Activated CD4-positive, alpha-beta memory T cell treated with anti-CD3 and anti-CD28 coated beads for 36 hours (primary cell): Measurements from ENCODE around the gene RASSF1. TPM values are rescaled to one million over a fixed set of nuclear protein-coding genes. Genes with fewer than 3 reads are reported as not detected.
A peak's percentile ranks its signal among the peaks of the same experiment; 100 is the strongest.

Experiments used
- CTCF ChIA-PET: fragments of 350-600 bp; sonication (Branson Sonifier 250); formaldehyde crosslinking; loops from one replicate; lab custom pipeline; 2021; ENCODE audit warnings: antibody characterized with exemption, inconsistent platforms; lab: Charles Lee
- POLR2A ChIA-PET: fragments of 350-600 bp; sonication (Branson Sonifier 250); formaldehyde crosslinking; loops from one replicate; lab custom pipeline; 2021; ENCODE audit warnings: antibody characterized with exemption; lab: Charles Lee
- DNase-seq: peaks from one replicate; pipeline ENCODE4 v3.0.0-alpha.2; 2020
- H3K27ac Mint-ChIP-seq: one replicate; pipeline ENCODE4 v1.8.0; 2021; ENCODE audit warnings: mixed read lengths
- H3K27me3 Mint-ChIP-seq: one replicate; pipeline ENCODE4 v1.8.0; 2021; ENCODE audit warnings: mixed read lengths
- H3K36me3 Mint-ChIP-seq: one replicate; pipeline ENCODE4 v1.8.0; 2021; ENCODE audit warnings: mixed read lengths
- H3K4me1 Mint-ChIP-seq: one replicate; pipeline ENCODE4 v1.8.0; 2021; ENCODE audit warnings: low read depth, mixed read lengths
- H3K4me3 Mint-ChIP-seq: one replicate; pipeline ENCODE4 v1.8.0; 2021; ENCODE audit warnings: mild to moderate bottlenecking, mixed read lengths
- H3K9me3 Mint-ChIP-seq: one replicate; pipeline ENCODE4 v1.8.0; 2021; ENCODE audit warnings: mixed read lengths
- intact Hi-C: fragments of 100-400 bp; cut with micrococcal nuclease; formaldehyde crosslinking; loops from one replicate; pipeline ENCODE4 v1.15.1; 2023
- total RNA-seq, 2 experiments: library from RNA; stranded (reverse); gene quantifications; one replicate each; pipeline ENCODE4 v1.2.3, GENCODE V29; 2021

RASSF1 gene
- total RNA-seq, 2 experiments from 2014 or later, result 48.8 to 52.6 TPM

DNA sequence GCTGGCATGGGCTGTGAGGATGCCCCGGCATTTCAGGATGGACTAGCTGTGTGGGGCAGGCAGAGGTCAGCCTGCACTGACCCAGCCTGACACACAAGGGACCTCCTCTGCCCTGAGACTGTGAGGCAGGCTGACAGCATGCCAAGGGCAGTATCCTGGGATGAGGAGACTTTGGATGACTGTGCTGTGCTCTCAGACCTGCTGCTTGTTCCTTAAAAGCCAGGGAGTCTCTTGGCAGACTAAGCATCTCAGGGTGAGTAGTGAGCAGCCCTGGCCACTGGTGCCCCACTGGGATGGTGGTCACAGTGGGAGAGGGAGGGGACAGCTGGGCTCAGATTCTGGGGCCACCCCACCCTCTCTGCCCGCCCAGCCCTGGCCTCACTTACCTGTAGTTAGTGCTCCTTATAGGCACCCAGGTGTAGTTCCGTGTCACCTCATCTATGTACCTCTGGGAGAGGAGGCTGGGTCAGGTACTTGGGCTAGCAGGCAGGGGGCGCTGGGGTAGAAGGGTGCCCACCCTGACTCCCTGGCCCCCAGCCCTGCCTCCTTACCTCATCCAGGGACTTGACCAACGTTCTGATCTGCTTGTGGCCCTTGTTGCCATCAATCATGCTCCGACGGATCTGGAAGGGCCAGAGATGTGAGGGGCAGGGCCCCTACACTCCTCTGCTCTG lies 34.8 kb upstream of the RASSF1 start:
- Mint-ChIP-seq H3K4me1 (peaks cover 4% of the 10 kb centered on the region), H3K9me3 (no peaks in the 10 kb centered on the region), H3K36me3 (no peaks in the 10 kb centered on the region), H3K27me3 (no peaks in the 10 kb centered on the region), H3K27ac (no peak overlapping the region), H3K4me3 (no peak overlapping the region)
- ChIA-PET CTCF (no interaction called here), POLR2A (no interaction called here)
- no peak for DNase-seq
- intact Hi-C loops, result no loop called here

DNA sequence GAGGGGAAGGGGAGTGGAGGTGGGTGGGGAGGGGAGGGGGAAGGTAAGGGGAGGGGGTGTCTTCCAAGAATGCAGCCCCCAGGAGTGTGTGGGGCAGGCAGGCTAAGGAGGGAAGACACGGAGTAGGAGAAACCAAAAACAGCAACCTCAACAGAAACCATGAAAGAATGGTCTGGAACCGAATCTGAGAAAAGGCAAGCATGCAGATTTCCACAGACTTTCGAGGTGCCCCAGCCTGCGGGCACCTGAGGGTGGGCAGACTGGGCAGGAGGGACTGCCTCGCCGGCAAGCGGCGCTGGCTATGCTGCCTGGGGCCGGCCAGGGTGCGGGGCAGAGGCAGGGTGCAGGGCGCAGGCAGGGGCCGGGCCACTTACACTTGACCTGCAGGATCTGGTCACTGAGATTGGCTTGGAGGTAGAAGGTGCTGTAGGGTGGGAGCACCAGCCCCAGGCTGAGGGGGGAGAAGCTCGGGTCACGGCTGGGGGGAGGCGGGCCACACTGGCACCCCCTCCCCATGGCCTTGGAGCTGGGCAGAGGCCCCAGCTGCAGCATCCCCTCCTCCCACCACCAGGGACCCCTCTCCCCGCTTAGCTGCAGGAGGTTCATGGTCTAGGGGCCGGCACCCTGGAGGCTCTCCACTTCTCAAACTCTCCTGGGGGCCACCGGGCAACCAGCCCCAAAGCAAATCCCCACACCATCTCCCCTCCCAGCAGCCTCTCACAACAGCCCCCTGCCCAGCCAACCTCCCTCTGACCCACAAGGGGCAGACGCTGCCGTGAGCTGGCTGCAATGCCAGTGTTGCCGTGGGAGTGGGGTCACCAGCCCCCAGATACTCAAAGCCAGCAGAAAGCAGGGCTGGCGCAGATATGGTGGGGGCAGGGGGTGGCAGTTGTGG lies 34.0 kb upstream of the RASSF1 start:
- Mint-ChIP-seq H3K9me3 (no peaks in the 10 kb centered on the region), H3K27ac (no peak overlapping the region), H3K4me3 (no peak overlapping the region), H3K4me1 (peaks cover 4% of the 10 kb centered on the region), H3K27me3 (no peaks in the 10 kb centered on the region), H3K36me3 (no peaks in the 10 kb centered on the region)
- intact Hi-C loops, result no loop called here
- no peak for DNase-seq
- POLR2A ChIA-PET, result no interaction called here
- CTCF ChIA-PET, result no interaction called here

DNA sequence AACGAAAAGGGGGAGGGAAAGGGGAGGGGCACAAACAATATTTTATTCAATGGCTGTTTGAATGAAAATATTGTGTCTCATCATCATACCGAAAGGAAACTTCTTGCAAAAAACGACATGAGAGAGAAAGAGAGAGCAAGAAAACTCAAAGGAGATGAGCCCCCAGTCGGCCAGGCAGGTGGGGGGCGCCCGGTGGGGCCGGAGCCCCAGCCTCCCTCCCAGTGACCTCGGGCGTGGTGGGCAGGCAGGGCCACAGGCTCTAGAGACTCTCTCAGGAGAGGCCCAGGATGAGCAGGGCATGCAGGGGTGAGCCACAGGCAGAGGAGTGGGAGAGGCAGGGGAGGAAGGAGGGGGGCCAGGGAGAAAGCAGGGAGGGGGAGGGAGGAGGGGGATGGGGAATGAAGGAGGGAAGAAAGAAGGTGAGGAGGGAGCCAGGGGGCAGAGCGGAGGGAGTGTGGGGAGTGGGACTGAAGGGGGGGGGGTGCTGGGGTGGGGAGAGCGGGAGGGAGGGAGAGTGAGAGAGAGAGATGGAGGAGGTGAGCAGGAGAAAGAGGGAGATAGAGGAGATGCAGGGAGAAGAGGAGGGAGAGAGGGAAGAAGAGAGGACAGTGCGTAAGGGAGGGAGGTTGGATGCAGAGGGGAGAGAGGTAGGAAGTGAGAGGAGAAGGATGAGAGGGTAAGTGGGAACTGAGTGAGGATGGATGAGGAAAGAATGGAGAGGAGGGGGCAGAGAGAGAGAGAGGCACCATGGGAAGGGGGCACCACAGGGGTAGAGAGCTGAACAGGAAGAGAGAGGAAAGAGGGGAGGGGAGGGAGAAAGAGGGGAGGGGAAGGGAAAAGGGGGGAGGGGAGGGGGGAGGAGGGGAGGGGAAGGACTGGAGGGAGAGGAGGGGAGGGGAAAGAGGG lies 32.8 kb upstream of the RASSF1 start:
- Mint-ChIP-seq H3K36me3 (no peaks in the 10 kb centered on the region), H3K4me3 (no peak overlapping the region), H3K9me3 (no peaks in the 10 kb centered on the region), H3K4me1 (peaks cover 4% of the 10 kb centered on the region), H3K27ac (no peak overlapping the region), H3K27me3 (no peaks in the 10 kb centered on the region)
- CTCF ChIA-PET, result no interaction called here
- POLR2A ChIA-PET, result no interaction called here
- intact Hi-C loops, result no loop called here
- no peak for DNase-seq

DNA sequence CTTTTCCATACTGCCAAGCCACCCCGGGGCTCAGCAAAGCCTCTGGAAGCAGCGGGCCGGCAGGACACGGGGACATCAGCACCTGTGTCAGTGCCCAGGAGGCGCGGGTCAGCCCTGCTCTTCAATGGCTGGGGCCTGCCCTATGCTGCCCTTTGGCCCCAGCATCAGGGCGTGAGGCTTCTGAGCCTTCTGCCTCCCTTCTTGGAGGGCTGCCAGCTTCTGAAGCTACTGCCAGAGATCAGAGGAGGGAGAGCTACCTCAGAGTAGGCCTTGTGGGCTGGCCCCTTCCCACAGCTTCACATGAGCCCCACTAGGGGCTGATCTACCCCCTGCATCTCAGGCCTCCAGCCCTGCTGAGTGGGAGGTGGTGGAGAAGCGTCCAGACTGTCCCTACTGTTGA lies 31.7 kb upstream of the RASSF1 start:
- ChIA-PET CTCF (no interaction called here), POLR2A (no interaction called here)
- peaks cover 5% of the 10 kb centered on the region for H3K4me1 Mint-ChIP-seq
- intact Hi-C loops, result no loop called here
- no peak overlapping the region for H3K4me3 Mint-ChIP-seq
- no peak for DNase-seq
- no peaks in the 10 kb centered on the region for H3K36me3 Mint-ChIP-seq
- H3K27me3 Mint-ChIP-seq, result no peaks in the 10 kb centered on the region
- H3K9me3 Mint-ChIP-seq, result no peaks in the 10 kb centered on the region
- no peak overlapping the region for H3K27ac Mint-ChIP-seq

DNA sequence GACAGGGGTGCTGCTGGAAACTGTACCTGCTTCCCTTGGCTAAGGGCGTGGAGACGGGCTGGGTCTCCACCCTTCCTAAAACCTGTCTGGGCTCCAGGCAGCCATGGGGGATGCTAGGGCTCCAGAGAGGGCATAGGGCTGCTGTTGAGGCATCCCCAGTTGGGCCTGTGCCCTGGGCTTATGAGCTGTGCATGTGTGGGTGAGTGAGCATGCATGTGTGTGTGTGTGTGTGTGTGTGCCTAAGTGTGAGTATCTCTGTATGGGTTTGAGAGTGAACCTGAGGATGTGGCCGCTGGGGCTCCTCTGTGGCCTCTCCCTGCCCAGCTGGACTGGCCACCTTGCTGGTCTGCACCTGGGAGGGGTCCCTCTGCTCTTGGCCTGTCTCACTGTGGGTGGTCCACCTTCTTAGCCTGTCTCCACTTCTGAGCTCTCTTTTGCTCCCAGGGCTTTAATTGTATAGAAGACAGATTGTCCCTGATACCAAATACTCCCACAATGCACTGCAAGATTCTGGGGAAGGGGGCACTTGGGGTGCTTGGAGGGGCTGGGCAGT lies 30.6 kb upstream of the RASSF1 start:
- Mint-ChIP-seq H3K27ac (no peak overlapping the region), H3K4me3 (no peak overlapping the region)
- DNase-seq, result no peak

DNA sequence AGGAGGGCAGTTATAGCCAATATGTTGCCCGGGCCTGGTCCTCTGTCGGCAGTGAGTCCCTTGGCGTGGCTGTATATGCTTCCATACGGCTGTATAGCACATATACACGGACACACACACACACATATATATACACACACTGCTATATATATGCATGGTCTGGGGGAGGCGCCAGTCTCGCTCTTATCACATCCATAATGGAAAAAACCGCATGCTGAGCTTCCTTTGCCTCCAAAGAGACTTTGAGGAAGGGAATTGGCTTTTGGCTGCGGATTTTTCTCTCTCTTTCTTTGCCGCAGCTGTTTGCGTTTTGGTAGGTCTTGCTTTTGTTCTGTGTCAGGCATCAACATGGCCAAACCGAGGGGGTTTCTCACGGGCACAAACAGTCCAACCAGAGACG lies 30.0 kb upstream of the RASSF1 start:
- Mint-ChIP-seq H3K27me3 (no peaks in the 10 kb centered on the region), H3K27ac (no peak overlapping the region), H3K4me3 (no peak overlapping the region), H3K36me3 (no peaks in the 10 kb centered on the region), H3K4me1 (peaks cover 15% of the 10 kb centered on the region), H3K9me3 (no peaks in the 10 kb centered on the region)
- no peak for DNase-seq
- intact Hi-C loops, result no loop called here
- ChIA-PET POLR2A (no interaction called here), CTCF (interaction anchor here (1.1 to 1.5 kb wide), 2 partner anchors 133 to 172 kb away, joined by 4 to 6 read pairs; partner anchors contain the start of gene CACNA2D2)

More for the DNA sequence above, 30.6 kb upstream of the RASSF1 start:
- Mint-ChIP-seq H3K4me1 (peaks cover 9% of the 10 kb centered on the region), H3K36me3 (no peaks in the 10 kb centered on the region), H3K27me3 (no peaks in the 10 kb centered on the region), H3K9me3 (no peaks in the 10 kb centered on the region)
- CTCF ChIA-PET, result interaction anchor here (1.1 to 1.5 kb wide), 2 partner anchors 133 to 171 kb away, joined by 4 to 6 read pairs; partner anchors contain the start of gene CACNA2D2
- POLR2A ChIA-PET, result no interaction called here
- intact Hi-C loops, result no loop called here

DNA sequence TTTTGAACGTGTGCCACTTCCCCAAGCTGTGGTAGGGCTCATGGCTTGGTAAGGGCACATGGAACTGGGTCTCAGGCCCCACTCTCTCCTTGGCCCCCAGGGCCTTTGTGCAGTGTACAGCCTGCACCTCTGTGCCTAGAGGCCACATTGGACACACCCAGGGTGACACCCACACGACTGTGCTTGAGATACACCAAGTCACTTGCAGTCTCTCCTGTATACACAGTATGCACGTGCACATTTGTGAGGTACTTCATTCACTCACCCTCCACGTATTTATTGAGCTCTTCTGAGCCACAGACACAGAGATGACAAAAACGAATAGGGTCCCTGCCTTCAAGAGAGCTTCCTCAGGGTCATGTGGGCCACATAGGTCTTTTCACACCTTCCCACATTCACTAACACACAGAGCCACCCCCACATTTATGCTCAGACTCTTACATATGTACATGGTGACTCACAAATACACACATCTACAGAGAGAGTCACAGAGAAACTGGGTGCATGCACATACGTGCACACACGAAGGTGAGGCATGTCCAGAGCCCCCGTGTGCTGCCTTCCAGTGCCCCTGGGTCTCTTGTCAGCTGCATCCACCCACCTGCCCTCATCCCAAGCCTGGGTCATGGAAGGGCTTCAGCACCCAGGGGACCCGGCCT lies 28.5 kb upstream of the RASSF1 start:
- DNase-seq, result no peak
- H3K4me1 Mint-ChIP-seq, result peaks cover 23% of the 10 kb centered on the region
- no peak overlapping the region for H3K4me3 Mint-ChIP-seq
- ChIA-PET POLR2A (no interaction called here), CTCF (interaction anchor here (1.4 kb wide), 1 partner anchor 173 kb away, joined by 5 read pairs; no protein-coding TSS in a partner anchor)
- H3K27ac Mint-ChIP-seq, result no peak overlapping the region
- no peaks in the 10 kb centered on the region for H3K27me3 Mint-ChIP-seq
- intact Hi-C loops, result loop anchor here (5.0 kb wide), 1 partner anchor 178 kb away; no protein-coding TSS in a partner anchor
- H3K9me3 Mint-ChIP-seq, result no peaks in the 10 kb centered on the region
- H3K36me3 Mint-ChIP-seq, result no peaks in the 10 kb centered on the region

DNA sequence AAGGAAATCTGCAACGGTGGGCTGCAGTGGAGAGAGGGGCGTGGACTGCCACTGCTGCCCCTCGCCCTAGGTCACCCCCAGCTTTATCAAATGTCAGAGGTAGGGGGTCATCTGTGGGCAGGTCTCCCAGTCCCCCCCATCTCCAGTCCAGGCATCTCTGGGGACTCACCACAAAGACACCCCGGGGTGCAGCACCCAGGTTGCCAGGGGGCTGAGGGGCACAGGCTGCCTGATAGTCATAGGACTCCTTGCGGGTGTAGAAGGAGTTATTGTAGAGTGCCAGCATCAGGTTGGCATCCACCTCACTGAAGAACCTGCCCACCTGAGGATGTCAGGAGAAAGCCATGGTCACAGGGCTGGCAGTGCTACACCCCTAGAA lies 25.2 kb upstream of the RASSF1 start:
- Mint-ChIP-seq H3K4me3 (peak overlapping the region; percentile 75), H3K27ac (no peak overlapping the region), H3K9me3 (no peaks in the 10 kb centered on the region), H3K4me1 (peaks cover 20% of the 10 kb centered on the region), H3K27me3 (no peaks in the 10 kb centered on the region), H3K36me3 (no peaks in the 10 kb centered on the region)
- POLR2A ChIA-PET, result interaction anchor here (0.8 to 1.7 kb wide), 3 partner anchors 15 to 29 kb away, joined by 3 to 5 read pairs (median 4); partner anchors contain the start of genes CYB561D2 and NPRL2
- CTCF ChIA-PET, result interaction anchor here (1.0 to 2.2 kb wide), 2 partner anchors 172 to 177 kb away, joined by 4 to 11 read pairs; no protein-coding TSS in a partner anchor
- intact Hi-C loops, result loop anchor here (1.0 to 5.0 kb wide), 2 partner anchors 16 to 181 kb away; partner anchors contain the start of genes CYB561D2 and NPRL2
- no peak for DNase-seq

DNA sequence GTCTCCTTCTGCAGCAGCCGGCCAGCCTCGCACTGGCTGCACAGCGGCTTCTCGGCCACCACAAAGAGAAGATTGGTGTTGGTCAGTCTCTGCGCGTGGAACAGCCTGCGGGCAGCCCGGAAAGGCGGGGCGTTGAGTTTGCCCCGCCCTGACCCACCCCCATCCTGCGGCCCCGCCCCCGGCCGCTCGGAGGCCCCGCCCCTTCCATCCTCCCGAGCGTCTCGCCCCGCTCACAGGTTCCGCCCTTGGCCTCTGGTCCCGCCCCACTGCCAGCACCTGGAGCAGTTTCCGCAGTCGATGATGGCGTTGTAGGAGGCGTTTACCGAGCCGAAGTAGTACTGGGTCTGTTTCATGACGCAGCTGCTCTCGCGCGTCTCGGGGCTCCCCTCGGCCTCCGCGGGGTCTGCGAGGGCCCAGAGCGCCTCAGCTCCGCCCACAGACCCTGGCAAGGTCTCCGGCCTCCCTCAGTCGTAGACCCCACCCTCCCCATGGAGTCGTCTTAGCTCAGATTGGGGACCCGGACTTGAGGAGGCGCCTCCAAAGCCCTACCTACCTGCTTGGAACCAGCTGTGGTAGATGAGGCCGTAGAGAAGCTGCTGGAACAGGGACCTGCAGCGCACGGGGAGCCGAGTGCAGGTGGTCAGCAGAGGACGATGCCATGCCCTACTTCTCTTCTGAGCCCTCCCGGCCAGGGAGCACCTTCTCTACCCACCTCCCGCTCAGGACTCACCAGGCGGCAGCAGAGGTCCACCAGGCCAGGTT lies 24.6 kb upstream of the RASSF1 start:
- H3K4me3 Mint-ChIP-seq, result peak overlapping the region; percentile 75
- intact Hi-C loops, result loop anchor here (1.0 to 5.0 kb wide), 2 partner anchors 15 to 182 kb away; partner anchors contain the start of genes CYB561D2 and NPRL2
- H3K27me3 Mint-ChIP-seq, result no peaks in the 10 kb centered on the region
- H3K9me3 Mint-ChIP-seq, result no peaks in the 10 kb centered on the region
- peak; percentile 97 for DNase-seq
- POLR2A ChIA-PET, result interaction anchor here (0.8 to 1.7 kb wide), 3 partner anchors 15 to 28 kb away, joined by 3 to 5 read pairs (median 4); partner anchors contain the start of genes CYB561D2 and NPRL2
- H3K4me1 Mint-ChIP-seq, result peaks cover 20% of the 10 kb centered on the region
- no peaks in the 10 kb centered on the region for H3K36me3 Mint-ChIP-seq
- CTCF ChIA-PET, result interaction anchor here (1.0 to 2.2 kb wide), 2 partner anchors 171 to 177 kb away, joined by 4 to 11 read pairs; no protein-coding TSS in a partner anchor
- H3K27ac Mint-ChIP-seq, result peak overlapping the region; percentile 51

DNA sequence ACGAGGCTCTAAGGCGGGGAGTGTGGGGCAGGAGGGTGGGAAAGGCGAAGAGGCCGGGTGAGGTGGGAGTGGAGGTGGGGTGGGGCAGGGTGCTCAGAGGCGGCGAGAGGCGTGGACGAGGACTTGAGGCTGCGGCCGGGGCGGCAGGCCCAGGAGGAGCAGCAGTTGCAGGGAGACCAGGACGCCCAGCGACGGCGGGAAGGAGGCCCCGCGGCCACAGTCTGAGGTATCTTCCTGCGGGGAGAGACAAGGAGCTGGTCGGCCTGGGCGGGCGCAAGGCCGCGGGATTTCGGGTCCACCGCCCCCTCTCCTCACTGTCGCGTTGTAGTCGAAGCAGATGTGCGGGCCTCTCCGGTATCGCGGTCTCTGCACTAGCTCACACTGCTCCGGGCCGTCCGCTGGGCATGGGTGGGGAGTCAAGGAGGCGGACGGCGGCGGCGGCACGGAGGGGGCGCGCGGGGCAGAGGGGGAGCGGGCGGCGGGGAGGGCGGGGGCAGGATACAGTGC lies 24.0 kb upstream of the RASSF1 start:
- Mint-ChIP-seq H3K27ac (no peak overlapping the region), H3K36me3 (no peaks in the 10 kb centered on the region), H3K4me3 (peak overlapping the region; percentile 75), H3K9me3 (no peaks in the 10 kb centered on the region), H3K27me3 (no peaks in the 10 kb centered on the region), H3K4me1 (peaks cover 24% of the 10 kb centered on the region)
- ChIA-PET POLR2A (interaction anchor here (1.3 to 1.7 kb wide), 2 partner anchors 14 to 17 kb away, joined by 4 to 5 read pairs; partner anchors contain the start of genes CYB561D2 and NPRL2), CTCF (interaction anchor here (2.2 kb wide), 1 partner anchor 178 kb away, joined by 11 read pairs; no protein-coding TSS in a partner anchor)
- intact Hi-C loops, result loop anchor here (1.0 to 5.0 kb wide), 2 partner anchors 14 to 183 kb away; partner anchors contain the start of genes CYB561D2 and NPRL2
- DNase-seq, result no peak
